Activated T-helper 1 cell treated with Interleukin-2 at 50 U/mL for 16 hours (primary cell): ENCODE results near the gene NOXA1.
"Not testable (repeated sequence)": the region's sequence is repeated elsewhere in the genome, so short reads cannot be mapped to it uniquely, and the experiment has no call there.

ENCODE experiments used
- DNase-seq: peaks from one replicate; pipeline ENCODE4 v3.0.0-alpha.2; 2020; ENCODE audit warnings: low read depth

Gene NOXA1

DNA sequence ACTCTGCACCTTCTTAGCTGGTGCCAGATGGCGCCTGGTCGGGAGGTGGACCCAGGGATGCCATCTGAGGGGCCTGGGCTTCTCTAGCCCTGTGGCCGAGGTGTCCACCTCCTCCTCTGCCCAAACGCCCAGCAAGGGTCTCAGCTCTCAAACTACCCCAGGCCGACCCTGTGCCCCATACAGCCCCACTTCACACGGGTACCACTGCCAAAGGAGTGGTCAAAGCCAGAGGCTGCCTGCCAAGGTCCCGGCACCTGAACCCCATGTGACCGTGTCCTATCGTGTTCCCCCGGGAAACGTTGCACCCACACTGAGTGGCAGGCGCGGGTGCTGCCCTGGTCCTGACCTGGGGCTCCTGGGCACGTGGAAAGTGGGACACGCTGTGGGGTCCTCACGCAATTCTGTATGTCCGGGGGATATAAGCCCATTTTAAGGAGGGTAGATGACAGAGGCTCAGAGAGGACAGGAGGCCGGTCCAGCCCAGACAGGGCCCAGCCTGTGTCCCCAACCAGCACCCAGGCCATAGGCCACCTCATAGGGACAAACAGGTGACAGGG is 16.0 kb downstream of the NOXA1 start:
- DNase-seq: no peak

DNA sequence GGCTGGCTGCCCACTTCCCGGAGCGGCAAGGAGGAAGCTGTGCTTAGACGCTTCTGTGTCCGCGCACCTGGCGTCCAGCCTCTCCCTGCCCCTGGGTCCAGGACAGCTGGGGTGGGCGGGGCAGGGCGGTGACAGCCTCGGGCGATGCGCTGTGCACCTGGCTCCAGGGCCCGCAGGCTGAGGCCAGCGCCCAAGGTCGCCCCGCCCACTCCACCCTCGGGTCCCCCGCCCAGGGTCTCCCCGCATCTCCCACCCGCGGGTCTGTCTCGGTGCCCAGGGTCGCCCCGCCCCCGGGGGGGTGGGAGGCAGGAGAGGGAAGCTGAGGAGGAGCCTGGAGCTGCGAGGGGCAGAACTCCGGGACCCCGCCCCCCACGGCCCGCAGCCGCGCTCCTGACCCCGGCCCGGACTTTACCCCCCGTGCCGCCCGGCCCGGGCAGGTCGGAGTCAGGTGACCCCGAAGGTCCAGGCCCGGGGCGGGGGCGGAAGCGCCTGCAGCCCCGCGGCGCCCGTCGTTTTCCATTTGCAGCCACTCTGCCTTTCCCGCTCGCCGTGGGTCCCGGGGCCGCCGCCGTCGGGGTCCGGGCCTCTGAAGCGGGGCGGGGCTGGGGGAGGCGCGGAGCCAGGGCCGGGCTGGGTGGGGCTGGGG is 18.2 kb downstream of the NOXA1 start, which contains the start of gene ENTPD8:
TSS of gene ENTPD8 (minus strand) at position 69 of the 646 bp plus-strand sequence. CDS start 3,072 bp downstream, outside the sequence.
- DNase-seq: no peak

DNA sequence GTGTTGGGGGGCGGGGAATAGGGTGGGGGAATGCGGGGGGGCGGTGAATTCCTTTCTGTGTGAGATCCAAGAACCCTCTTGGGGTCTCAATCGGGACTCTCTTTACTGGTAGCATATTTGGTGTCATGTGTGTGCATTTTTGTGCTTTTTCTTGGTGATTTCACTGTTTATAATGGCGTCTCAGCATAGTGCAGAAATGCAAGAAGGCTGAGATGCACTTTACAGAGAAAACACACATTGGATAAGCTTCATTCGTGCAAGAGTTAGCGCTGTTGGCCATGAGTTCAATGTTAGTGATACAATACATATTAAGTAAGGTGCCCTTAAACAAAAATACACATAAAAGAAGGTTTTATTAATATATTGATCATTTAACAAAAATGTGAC is 18.7 kb downstream of the NOXA1 start:
- DNase-seq: no peak

DNA sequence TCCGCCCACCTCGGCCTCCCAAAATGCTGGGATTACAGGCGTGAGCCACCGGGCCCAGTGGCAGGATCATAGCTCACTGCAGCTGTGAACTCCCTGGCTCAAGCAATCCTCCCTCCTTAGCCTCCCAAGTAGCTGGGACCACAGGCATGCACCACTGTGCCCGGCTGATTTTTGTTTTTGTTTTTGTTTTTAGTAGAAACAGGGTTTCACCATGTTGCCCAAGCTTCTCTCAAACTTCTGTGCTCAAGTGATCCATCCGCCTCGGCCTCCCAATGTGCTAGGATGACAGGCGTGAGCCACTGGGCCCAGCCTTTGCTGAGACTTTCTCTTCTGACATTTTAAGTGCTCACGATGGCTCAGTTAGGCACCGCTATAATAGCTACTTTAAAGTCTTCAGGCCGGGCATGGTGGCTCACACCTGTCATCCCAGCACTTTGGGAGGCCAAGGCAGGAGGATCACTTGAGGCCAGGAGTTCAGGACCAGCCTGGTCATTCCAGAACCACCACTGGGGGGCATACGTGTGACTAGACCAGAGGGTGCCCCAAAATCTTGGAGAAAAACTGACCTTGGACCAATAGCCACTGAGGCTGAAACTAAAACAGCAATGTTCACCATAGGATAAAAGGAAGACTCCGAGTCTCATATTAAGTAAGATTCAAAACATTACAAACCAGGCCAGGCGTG is 21.1 kb downstream of the NOXA1 start:
- DNase-seq: no peak

DNA sequence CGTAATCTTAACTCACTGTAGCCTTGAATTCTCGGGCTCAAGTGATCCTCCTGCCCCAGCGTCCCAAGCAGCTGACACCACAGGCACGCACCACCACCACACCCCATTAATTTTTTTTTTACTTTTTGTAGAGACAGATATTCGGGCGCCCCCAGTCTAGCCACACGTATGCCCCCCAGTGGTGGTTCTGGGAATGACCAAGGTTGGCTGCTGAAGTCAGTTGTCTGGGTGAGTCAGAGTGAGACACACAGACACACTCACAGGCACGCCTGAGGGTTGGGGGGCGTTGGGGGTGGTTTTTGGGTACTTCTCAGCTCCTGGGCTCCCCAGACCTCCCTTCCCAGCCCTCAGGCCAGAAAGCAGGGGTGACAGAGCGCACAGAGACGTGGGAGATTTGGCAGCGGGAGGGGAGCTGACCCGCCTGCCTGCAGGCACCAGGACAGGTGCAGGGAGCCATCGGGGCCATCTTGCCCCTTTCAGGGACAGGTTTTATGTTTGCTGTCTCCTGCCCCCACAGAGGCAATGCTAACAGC is 22.1 kb downstream of the NOXA1 start:
- peak; percentile 73 for DNase-seq

DNA sequence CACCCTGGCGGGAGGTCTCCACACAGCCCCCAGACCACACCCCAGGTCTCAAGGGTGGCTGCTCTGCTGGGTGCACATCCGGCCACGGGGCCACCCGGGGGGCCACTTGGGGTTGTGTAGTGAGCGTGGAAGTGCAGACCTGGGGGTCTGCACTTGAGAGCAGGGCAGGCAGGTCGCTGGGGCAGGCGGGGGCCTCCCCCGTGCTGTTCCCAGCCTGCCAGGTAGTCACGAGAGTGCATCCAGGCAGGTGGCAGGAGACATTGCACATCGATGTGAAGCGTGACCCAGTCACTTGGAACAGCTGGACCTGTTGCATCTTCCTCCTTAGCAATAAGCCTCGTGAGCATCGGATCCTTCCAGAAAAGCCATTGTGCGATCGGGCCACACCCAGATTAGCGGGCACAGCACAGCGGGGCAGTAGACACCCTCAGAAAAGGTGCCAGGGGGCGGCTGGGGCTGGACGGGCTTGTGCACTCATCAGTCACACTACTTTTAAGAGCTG is 22.8 kb downstream of the NOXA1 start:
- no peak for DNase-seq

DNA sequence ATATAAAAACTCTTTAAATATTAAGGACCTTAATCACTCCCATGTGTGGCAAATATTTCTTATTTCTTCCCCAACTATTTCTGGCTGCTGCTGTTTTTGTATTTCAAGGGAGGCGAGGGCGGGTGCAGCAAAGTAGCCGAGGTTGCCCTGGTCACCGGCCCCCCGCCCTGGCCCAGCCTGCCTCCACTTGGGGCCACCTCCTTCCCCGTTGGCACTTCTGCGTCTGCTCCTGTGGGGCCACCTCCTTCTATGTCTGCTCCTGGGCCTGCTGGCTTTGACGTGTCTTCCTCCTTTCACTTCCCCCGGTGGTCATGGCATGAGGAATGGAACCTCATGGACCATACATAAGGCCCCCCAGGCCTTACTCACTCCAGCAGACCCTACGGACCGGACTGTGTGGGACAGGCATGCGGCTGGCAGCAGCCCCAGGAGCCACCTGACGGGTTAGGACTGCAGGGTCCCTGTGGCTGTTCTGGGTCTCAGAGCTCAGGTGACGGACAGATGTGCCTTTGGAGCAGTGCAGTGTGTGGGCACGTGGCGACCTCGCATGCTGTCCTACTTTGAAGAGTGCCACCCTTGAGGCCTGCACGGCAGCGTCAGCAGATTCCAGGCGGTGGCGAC is 23.8 kb downstream of the NOXA1 start:
- DNase-seq: no peak

DNA sequence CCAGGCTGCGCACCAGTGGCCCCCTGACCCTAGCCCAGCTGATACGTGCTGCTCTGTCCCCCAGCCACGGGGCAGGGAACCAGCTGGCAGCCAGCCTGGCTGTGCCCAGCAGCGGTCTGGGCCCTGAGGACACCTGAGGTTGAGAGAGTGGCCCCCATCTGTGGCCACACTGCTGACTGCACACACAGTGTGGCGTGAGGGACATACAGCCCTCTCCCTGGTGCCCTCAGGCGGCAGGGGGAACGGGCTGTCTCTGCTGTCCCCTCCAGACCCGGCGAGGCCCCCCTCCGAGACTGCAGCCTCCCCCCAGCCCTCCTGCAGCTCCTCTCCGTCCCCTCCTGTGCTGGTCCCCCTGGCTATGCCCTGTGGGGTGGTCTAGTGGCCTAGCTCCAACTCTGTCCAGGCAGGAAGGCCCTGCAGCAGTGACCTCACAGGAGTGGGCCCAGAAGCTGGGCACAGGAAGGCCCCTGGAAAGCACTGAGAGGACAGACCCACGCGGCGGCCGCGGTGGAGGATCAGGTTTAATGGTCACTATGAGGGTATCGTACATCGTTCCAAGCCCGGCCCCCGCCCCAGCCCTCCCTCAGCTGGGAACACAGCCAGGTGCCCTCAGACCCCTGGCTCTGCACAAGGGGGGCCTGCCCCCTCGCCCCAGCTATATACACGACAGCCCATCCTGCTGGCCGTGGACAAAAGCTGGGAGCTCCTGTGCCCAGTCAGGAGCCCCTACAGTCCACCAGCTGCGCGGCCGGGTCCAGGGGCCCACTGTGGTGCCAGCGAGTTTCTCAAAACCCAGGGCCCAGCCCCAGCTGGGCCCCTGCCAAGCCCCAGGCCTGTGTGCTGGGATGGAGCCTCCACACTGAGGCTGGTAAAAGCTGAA is 24.8 kb downstream of the NOXA1 start:
- no peak for DNase-seq

DNA sequence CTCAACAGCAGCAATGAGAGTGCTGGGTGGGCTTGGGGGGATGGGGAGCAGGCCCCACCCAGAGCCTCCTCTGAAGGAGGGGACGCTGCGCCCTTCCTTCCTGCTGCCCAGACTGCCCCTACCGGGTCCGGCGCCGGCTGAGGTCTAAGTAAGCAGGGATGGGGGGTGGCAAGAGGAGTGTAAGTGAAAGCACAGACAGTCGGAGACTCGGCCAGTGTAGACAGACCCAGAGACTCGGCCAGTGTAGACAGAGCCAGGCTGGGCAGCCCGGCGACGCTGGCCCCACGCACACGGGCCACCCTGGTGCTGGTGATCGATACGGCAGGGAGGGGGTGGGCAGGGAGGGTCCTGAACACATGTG is 25.4 kb downstream of the NOXA1 start:
- DNase-seq: no peak

DNA sequence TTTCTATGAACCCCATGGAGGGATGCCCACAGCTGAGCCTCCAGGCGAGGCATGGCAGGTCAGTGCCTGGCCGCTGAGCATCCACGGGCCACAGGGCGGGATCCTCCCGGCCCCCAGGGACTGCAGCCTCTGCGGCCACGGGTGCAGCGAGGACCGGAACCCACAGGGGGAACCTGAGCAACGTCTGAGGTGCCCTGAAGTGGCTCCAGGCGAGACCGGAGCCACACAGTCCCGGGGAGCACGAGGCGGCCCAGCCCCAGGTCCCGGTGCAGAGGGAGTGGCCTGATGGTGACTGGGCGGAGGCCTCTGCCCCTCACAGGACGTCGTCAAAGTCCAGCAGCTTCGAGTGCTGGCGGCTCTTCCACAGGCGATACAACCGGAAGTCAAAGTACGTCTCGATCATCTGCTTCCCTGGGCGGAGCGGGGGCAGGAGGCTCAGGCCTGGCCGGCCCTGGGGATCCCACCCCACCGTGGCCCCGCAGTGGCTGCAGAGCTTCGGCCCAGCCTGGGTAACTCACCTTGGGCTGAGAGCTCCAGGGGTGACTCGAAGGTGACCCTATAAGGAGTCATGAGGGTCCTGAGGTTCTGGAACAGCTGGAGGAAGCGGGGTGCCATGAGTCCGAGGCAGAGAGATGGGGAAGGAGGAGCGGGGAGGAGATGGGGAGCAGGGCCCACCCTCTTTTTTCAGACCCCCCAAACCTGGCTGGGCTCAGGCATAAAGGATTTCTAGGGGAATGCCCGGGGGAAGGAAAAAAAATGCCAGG is 26.1 kb downstream of the NOXA1 start:
- no peak for DNase-seq

DNA sequence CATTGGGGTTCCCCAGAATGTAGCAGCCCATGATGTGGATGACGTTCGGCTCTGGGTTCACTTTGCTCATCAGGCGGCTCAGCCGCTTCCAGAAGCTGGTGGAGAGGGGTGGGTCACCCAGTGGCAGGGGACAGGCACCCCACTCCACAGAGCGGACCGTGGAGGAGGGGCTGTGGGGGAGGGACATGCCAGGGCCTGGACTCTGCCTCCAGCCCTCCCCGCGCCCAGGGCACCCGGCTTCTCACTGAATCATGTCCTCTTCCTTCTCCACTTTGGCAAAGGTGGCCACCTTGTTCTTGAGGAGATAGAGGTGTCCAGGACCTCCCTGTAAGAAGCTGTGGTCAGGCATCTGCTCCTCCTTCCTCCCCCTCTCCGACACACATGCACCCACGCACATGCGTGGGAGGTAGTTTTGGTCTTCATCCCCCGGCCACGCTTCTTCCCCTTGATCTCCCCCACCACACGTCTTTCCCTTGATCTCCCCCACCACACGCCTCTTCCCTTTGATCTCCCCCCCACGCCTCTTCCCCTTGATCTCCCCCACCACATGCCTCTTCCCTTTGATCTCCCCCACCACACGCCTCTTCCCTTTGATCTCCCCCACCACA is 26.8 kb downstream of the NOXA1 start:
- no peak for DNase-seq

DNA sequence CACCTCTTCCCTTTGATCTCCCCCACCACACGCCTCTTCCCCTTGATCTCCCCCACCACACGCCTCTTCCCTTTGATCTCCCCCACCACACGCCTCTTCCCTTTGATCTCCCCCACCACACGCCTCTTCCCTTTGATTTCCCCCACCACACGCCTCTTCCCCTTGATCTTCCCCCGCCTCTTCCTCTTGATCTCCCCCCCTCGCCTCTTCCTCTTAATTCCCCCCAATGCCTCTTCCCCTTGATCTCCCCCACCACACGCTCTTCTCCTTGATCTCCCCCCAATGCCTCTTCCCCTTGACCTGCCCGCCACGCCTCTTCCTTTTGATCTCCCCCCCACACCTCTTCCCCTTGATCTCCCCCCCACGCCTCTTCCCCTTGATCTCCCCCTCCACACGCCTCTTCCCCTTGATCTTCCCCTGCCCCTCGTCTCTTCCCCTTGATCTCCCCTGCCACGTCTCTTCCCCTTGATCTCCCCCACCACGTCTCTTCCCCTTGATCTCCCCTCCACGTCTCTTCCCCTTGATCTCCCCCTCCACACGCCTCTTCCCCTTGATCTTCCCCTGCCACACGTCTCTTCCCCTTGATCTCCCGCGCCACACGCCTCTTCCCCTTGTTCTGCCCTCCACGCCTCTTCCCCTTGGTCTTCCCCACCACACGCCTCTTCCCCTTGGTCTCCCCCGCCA is 27.5 kb downstream of the NOXA1 start:
- not testable (repeated sequence) for DNase-seq

DNA sequence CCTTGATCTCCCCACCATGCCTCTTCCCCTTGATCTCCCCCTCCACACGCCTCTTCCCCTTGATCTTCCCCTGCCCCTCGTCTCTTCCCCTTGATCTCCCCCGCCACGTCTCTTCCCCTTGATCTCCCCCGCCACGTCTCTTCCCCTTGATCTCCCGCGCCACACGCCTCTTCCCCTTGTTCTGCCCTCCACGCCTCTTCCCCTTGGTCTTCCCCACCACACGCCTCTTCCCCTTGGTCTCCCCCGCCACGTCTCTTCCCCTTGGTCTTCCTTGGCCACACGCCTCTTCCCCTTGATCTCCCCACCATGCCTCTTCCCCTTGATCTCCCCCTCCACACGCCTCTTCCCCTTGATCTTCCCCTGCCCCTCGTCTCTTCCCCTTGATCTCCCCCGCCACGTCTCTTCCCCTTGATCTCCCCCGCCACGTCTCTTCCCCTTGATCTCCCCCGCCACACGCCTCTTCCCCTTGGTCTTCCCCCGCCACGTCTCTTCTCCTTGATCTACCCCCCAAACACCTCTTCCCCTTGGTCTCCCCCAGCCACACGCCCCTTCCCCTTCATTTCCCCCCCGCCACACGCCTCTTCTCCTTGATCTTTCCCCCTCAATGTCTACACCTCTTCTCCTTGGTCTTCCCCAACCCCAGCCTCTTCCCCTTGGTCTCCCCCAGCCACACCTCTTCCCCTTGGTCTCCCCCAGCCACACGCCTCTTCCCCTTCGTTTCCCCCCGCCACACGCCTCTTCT is 28.2 kb downstream of the NOXA1 start:
- not testable (repeated sequence) for DNase-seq

DNA sequence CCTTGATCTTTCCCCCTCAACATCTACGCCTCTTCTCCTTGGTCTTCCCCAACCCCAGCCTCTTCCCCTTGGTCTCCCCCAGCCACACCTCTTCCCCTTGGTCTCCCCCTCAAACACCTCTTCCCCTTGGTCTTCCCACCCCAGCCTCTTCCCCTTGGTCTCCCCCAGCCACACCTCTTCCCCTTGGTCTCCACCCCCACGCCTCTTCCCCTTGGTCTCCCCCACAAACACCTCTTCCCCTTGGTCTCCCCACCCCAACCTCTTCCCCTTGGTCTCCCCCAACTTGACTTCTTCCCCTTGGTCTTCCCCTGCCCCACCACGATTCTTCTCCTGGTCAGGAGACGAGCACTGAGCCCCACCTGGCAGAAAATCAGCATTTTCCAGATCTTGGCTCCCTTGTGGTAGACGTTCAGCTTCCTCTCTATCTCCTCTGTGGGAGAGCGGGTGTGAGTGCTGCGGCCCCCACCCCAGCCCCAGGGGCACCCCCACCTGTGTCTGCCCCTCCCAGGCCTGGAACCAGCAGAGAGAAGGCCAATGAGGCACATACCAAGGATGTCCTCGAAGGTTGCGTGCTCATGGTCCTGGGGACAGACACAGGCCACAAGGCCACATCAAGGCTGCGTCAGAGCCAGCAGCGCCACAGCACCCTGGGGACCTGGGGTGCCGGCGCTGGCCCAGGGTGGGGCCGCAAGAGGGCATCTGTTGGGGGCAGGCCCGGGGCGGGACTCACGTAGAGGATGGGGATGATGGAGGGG is 29.0 kb downstream of the NOXA1 start:
- DNase-seq: no peak

DNA sequence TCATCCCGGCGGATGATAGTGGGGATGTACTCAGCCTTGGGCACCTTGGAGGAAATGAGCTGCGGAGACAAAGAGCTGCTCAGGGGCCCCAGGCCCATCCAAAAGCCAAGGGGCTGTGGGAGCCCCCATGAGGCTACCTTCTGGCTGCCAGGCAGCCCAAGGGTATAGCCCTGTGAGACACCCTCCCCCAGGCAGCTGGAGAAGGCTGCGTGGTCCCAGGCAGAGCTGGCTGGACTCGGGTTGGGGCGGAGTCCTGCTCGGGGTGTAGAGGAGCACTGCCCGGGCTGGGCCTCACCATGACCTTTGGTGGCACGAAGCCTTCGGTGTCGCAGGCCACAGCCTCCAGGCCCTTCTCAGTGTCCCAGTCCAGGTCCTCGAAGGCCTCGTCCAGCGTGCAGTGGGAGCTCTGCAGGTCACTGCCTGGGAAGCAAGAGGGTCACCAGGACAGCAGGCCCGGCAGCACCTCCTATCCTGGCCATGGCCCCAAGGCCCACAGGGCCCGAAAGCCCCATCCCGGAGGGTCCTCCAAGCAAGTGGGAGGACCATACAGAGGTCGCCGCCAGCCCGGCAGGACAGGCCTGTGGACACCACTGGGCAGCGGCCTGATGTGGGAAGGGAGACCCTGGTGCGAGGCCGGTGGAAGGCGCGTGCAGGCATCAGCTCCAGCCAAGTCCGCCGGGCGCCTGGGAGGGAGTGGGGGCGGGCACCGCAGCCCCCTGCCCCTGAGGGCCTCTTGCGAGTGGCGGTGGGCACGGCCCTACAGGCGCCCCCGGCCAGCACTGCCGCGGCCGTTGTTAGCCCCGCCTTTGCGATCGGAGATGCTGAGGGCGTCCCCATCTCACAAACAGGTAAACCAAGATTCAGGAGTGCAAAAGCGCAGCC is 29.8 kb downstream of the NOXA1 start:
- DNase-seq: no peak

DNA sequence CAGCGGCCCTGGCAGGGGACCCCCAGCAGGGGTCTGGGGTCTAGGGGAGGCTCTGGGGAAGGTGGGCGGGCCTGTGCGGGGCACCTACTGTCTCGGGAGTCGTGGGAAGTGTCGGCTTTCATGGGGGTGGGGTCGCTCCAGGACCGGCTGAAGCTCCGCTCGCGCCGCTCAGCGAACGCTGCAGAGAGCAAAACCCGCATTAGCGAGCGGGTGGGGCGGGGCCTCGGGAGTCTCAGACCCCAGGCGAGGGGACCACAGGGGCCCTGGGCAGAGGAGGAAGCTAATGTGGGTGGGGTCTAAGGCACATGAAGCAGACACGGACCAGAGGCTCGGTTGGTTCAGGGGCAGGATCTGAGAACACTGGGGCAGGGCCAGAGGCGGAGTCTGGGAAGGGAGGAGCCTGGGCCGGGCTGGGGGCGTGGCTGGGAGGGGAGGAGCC is 30.5 kb downstream of the NOXA1 start:
- DNase-seq: peak; percentile 51

DNA sequence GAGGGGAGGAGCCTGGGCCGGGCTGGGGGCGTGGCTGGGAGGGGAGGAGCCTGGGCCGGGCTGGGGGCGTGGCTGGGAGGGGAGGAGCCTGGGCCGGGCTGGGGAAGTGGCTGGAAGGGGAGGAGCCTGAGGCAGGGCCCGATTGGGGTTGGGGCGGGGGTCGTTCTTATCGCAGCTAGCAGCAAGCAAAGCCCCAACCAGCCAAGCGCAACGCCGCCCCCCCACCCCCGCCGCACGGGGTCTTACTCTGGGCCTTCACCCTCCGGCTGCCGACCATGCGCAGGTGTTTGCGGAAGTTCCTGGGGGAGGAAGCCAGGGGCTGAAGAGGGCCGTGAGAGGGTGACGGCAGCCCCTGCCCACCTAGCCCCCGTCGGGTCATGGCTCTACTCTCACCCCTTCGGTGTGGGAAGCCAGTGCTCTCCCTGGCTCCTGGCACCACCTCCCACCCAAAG is 31.0 kb downstream of the NOXA1 start:
- peak; percentile 47 for DNase-seq
